ENCODE results near the gene STUB1. TPM values are rescaled to one million over a fixed set of nuclear protein-coding genes. Genes with fewer than 3 reads are reported as not detected.

The STUB1 gene
- total RNA-seq, 1 experiment from 2014 or later: 111 TPM

GRCh38 chr16:658679-659571 is 21.3 kb upstream of the STUB1 start:
- ATAC-seq (no peak), DNase-seq (ENCODE audit: low read depth, low spot score) (no peak)
- BruUV-seq (replicated peaks): no TSS peak
- ChIA-PET CTCF (interaction anchor here (2.6 kb wide), 1 partner anchor 10 kb away, joined by 13 read pairs; the partner anchor contains the start of gene WDR90), RAD21 (ENCODE audit: low non-redundant PET in 1 of 2, low total read pairs in 2 of 2, uncharacterized antibody in 2 of 2, unreplicated experiment in 2 of 2) (no interaction called here), POLR2A (interaction anchor here (1.9 kb wide), 1 partner anchor 8 kb away, joined by 4 read pairs; no protein-coding TSS in a partner anchor)
- H3K27ac ChIP-seq (ENCODE audit: low read depth, low read length): no peak overlapping the region; the same call in 1 of the 2 replicates
- H3K36me3 ChIP-seq (ENCODE audit: control insufficient read depth in 1 of 2, insufficient read depth in 2 of 2, low read length in 2 of 2): no peaks in the 10 kb centered on the region
- TF ChIP-seq EZH2 (IDR thresholded peaks at IDR 0.05): no peak
- no peaks in the 10 kb centered on the region for H4K20me1 ChIP-seq (ENCODE audit: insufficient read depth)
- H3K4me3 ChIP-seq (replicated peaks in 1 of 2; ENCODE audit: low read depth in 1 of 2, low read length in 2 of 2): no peak overlapping the region
- intact Hi-C loops (cut with micrococcal nuclease): no loop called here
- H2AFZ ChIP-seq (ENCODE audit: low read depth, low read length, poor library complexity, severe bottlenecking): no peak overlapping the region
- no peaks in the 10 kb centered on the region for H3K27me3 ChIP-seq (ENCODE audit: insufficient read depth, low read length)
- H3K9me3 ChIP-seq (ENCODE audit: control insufficient read depth in 1 of 2, insufficient read depth in 1 of 2, low read depth in 1 of 2, low read length in 2 of 2): no peaks in the 10 kb centered on the region
- H3K4me1 ChIP-seq (ENCODE audit: control insufficient read depth in 1 of 2, insufficient read depth in 2 of 2, low read length in 2 of 2): peaks cover 3 to 9% of the 10 kb centered on the region in 2 experiments; a peak in 2 of 4 replicates
- no peak overlapping the region for H3K4me2 ChIP-seq (ENCODE audit: low read length)
- H3K9ac ChIP-seq (ENCODE audit: low read length): no peak overlapping the region
- no peaks in the 10 kb centered on the region for H3K9me2 ChIP-seq (ENCODE audit: insufficient read depth)
- no peaks in the 10 kb centered on the region for H3K79me2 ChIP-seq (ENCODE audit: insufficient read depth, low read length)

- Histone ChIP-seq H3K36me3 (ENCODE audit: control insufficient read depth in 1 of 2, insufficient read depth in 2 of 2, low read length in 2 of 2) (no peaks in the 10 kb centered on the region), H3K9me3 (ENCODE audit: control insufficient read depth in 1 of 2, insufficient read depth in 1 of 2, low read depth in 1 of 2, low read length in 2 of 2) (no peaks in the 10 kb centered on the region), H3K79me2 (ENCODE audit: insufficient read depth, low read length) (no peaks in the 10 kb centered on the region), H3K9ac (ENCODE audit: low read length) (no peak overlapping the region), H2AFZ (ENCODE audit: low read depth, low read length, poor library complexity, severe bottlenecking) (no peak overlapping the region), H3K4me1 (ENCODE audit: control insufficient read depth in 1 of 2, insufficient read depth in 2 of 2, low read length in 2 of 2) (peaks cover 3 to 9% of the 10 kb centered on the region in 2 experiments; a peak in 2 of 4 replicates), H3K27ac (ENCODE audit: low read depth, low read length) (no peak overlapping the region; the same call in 1 of the 2 replicates), H3K4me3 (replicated peaks in 1 of 2; ENCODE audit: low read depth in 1 of 2, low read length in 2 of 2) (no peak overlapping the region), H3K9me2 (ENCODE audit: insufficient read depth) (no peaks in the 10 kb centered on the region), H3K27me3 (ENCODE audit: insufficient read depth, low read length) (no peaks in the 10 kb centered on the region), H3K4me2 (ENCODE audit: low read length) (no peak overlapping the region), H4K20me1 (ENCODE audit: insufficient read depth) (no peaks in the 10 kb centered on the region)
- CTCF ChIA-PET: interaction anchor here (1.1 to 2.6 kb wide), 2 partner anchors 11 to 24 kb away, joined by 3 to 13 read pairs; partner anchors contain the start of genes METTL26 and WDR90
- intact Hi-C loops (cut with micrococcal nuclease): loop anchor here (2.0 kb wide), 1 partner anchor 81 kb away; no protein-coding TSS in a partner anchor
- RAD21 ChIA-PET (ENCODE audit: low non-redundant PET in 1 of 2, low total read pairs in 2 of 2, uncharacterized antibody in 2 of 2, unreplicated experiment in 2 of 2): no interaction called here
- no TSS peak for BruUV-seq (replicated peaks)
- TF ChIP-seq YY1 (IDR thresholded peaks at IDR 0.05; ENCODE audit: extremely low read depth, insufficient replicate concordance, low read depth, low read length) (no peak), SP1 (IDR thresholded peaks at IDR 0.05; ENCODE audit: low read depth) (no peak), ZNF274 (IDR thresholded peaks at IDR 0.05; ENCODE audit: low read depth, low read length) (no peak), TCF7L2 (IDR thresholded peaks at IDR 0.05; ENCODE audit: borderline replicate concordance, extremely low read depth, insufficient read depth, insufficient read length) (no peak), MAX (IDR thresholded peaks at IDR 0.05) (no peak), SIN3A (IDR thresholded peaks at IDR 0.05; ENCODE audit: low read depth) (no peak), POLR2A (IDR thresholded peaks at IDR 0.05; ENCODE audit: borderline replicate concordance, extremely low read depth, insufficient read depth, insufficient read length) (no peak), FOSL1 (IDR thresholded peaks at IDR 0.05; ENCODE audit: low read depth) (no peak)
- ATAC-seq (no peak), DNase-seq (ENCODE audit: low read depth, low spot score) (no peak)
- POLR2A ChIA-PET: interaction anchor here (1.9 kb wide), 1 partner anchor 8 kb away, joined by 4 read pairs; no protein-coding TSS in a partner anchor
These were observed 20.6 kb upstream of the STUB1 start for GRCh38 chr16:659618-660017.
